GM10266 (cell line): ENCODE data around the gene SCPEP1.
"Not testable (repeated sequence)": the region's sequence is repeated elsewhere in the genome, so short reads cannot be mapped to it uniquely, and the experiment has no call there.

Experiments used
- DNase-seq: peaks from one replicate; pipeline ENCODE4 v3.0.0; 2012; ENCODE audit errors: extremely low spot score
- CTCF ChIP-seq: IDR thresholded peaks from 2 replicates; pipeline ENCODE4 v1.5.1; 2012; ENCODE audit warnings: mild to moderate bottlenecking, low read depth; ENCODE audit not compliant: control insufficient read depth, insufficient read depth; ENCODE audit errors: missing control alignments

The SCPEP1 gene

DNA sequence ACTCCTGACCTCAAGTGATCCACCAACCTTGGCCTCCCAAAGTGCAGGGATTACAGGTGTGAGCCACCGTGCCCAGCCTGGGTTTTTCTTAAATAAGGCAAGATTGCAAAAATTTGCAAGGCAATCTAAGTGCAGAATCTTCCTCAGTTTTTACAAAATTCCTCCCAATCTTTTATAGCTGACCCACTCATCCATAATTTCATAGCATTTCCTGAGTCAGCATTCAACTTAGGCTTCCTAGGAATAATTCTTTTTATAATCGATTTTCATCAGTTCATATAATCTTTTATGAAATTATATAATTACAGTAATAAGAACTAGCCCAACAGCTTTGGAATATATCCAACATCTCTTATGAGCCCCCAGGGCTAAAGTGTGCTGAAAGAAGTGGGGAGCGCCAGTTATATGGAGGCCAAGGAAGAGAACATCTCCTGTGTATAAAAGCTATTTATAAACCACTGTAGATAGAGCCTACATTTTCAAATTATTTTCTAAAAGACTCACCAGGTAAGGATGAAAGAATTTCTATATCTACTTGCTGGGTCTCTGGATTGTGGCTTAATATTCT lies 31.9 kb upstream of the SCPEP1 start:
- TF ChIP-seq CTCF = no peak
- no peak for DNase-seq

DNA sequence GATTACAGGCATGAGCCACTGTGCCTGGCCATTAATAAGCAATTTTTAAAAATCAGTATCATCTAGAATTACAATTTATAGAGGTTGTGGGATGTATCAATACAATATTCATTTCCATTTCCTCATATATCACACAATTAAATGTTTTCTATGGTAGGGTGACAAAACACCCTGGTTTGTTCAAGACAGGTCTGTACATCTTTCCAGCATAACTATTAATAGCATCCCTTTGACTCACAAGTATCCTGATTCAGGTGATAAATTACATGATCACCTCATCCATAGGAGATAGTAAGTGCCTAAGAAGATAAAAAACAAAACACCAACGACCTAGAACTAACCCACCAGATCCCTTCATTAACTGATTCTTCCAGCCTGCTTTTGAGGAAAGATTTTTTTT lies 30.2 kb upstream of the SCPEP1 start:
- DNase-seq = no peak
- no peak for TF ChIP-seq CTCF

GRCh38 chr17:56948491-56948890 lies 29.4 kb upstream of the SCPEP1 start:
- no peak for TF ChIP-seq CTCF
- DNase-seq = no peak

GRCh38 chr17:56949595-56949994 lies 28.3 kb upstream of the SCPEP1 start:
- DNase-seq = no peak
- no peak for TF ChIP-seq CTCF

- TF ChIP-seq CTCF = no peak
Measured at GRCh38 chr17:56956992-56957391, 20.9 kb upstream of the SCPEP1 start.

DNA sequence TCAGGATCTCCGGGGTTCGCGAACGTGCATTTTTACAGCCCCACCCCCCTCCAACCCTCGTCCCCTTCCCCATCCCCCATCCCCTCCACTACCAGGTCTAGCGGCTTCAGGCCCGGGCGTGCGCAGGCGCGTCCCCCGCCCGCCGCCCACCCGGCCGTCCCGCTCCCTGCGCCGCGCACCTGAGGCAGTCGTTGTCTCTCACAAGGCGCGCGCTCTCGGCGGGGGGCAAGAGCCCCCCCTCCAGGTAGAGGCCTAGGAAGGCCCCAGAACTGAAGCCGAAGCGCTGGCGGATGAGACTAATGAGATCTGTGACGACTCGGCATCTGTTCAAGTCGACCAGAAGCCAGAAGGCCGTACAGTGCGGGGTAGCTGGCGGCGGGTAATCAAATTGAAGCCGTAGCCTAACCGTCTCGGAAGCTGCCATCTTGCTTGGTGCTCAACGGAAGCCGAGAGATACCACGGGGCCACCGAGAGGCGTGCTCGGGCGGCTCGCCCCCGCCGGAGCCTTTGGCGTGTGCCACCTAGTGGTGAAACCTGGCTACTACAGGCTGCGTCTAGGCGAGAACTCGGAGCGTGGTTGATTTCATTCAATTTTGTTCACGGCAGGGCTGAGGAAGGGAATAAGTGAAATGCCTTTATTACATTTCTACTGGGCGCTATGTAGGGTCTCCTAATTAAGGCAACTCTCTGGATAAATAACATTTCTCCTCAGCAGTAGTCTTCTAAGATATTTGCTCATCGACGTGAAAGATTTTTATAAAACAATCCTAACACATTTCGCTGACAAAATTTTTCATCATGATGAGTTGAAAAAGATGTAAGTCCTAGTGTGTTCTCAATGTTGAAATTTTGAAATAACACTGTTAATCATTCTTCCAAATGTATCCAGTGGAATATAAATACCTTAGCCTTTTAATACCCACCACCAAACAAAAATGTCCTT lies 17.1 kb upstream of the SCPEP1 start, which contains the start of gene COIL:
COIL (minus strand) TSS at position 455 of the 943 bp plus-strand sequence; CDS start at position 424, 31 bp downstream.
- peak; percentile 94 for DNase-seq
- TF ChIP-seq CTCF = peak; percentile 97

More at GRCh38 chr17:56956992-56957391, 20.9 kb upstream of the SCPEP1 start:
- DNase-seq = no peak

DNA sequence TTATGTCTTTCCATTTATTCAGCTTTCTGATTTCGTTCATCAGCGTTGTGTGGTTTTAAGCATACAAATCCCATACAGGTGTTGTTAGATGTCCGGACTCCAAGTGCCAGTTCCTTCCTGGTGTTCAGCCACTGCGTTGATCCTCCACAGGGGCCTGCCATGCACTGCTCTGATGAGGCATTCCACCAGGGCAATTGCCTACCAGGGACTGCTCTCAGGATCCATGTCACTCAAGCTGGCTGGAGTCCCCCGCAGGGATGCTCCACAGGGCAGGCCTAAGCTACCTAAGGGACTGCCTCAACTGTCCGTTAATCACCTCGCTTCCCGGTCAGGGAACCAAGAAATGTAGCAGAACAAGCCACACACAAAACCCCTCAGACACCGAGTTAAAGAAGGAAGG lies 12.7 kb upstream of the SCPEP1 start:
- not testable (repeated sequence) for DNase-seq

DNA sequence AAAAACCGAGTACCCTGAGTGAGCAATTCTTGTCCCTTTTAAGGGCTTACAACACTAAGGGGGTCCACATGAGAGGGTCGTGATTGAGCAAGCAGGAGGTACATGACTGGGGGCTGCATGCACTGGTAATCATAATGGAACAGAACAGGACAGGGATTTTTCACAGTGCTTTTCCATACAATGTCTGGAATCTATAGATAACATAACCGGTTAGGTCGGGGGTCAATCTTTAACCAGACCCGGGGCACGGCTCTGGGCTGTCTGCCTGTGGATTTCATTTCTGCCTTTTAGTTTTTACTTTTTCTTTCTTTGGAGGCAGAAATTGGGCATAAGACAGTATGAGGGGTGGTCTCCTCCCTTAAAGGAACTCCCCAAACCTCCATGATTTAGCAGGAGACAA lies 12.2 kb upstream of the SCPEP1 start:
- DNase-seq = not testable (repeated sequence)
